ENCODE results near the gene NOTCH4. TPM values are rescaled to one million over a fixed set of nuclear protein-coding genes. Genes with fewer than 3 reads are reported as not detected.

Gene NOTCH4
- total RNA-seq, 1 donor from 2014 or later: 151 TPM

- H3K9me3 Mint-ChIP-seq (ENCODE audit: unreplicated experiment): no peaks in the 10 kb centered on the region
- H3K27me3 Mint-ChIP-seq (ENCODE audit: unreplicated experiment): peaks cover 13% of the 10 kb centered on the region
- peak within 1 kb of the TSS; percentile 99 for H3K4me3 Mint-ChIP-seq (ENCODE audit: unreplicated experiment)
- peak; percentile 83 for DNase-seq (ENCODE audit: low spot score)
- H3K36me3 Mint-ChIP-seq (ENCODE audit: low read depth, unreplicated experiment): peaks cover 17% of the 10 kb centered on the region
- no peak for TF ChIP-seq CTCF (IDR thresholded peaks at IDR 0.05; ENCODE audit: unreplicated experiment)
- H3K4me1 Mint-ChIP-seq (ENCODE audit: unreplicated experiment): peaks cover 38% of the 10 kb centered on the region
- peak within 1 kb of the TSS; percentile 94 for H3K27ac Mint-ChIP-seq (ENCODE audit: unreplicated experiment)
Measured at GRCh38 chr6:32153564-32154513, 70.0 kb downstream of the NOTCH4 start, which contains the start of gene PPT2. Gene PPT2, plus strand, starts transcription at chr6:32154141. Its CDS starts 454 bp downstream, at chr6:32154595.

- no peaks in the 10 kb centered on the region for H3K9me3 Mint-ChIP-seq (ENCODE audit: unreplicated experiment)
- peak overlapping the region; percentile 99 for H3K4me3 Mint-ChIP-seq (ENCODE audit: unreplicated experiment)
- DNase-seq (ENCODE audit: low spot score): no peak
- TF ChIP-seq CTCF (IDR thresholded peaks at IDR 0.05; ENCODE audit: unreplicated experiment): no peak
- H3K27me3 Mint-ChIP-seq (ENCODE audit: unreplicated experiment): peaks cover 18% of the 10 kb centered on the region
- H3K36me3 Mint-ChIP-seq (ENCODE audit: low read depth, unreplicated experiment): peaks cover 17% of the 10 kb centered on the region
- H3K27ac Mint-ChIP-seq (ENCODE audit: unreplicated experiment): peak overlapping the region; percentile 76
- peaks cover 43% of the 10 kb centered on the region for H3K4me1 Mint-ChIP-seq (ENCODE audit: unreplicated experiment)
Measured at GRCh38 chr6:32152769-32153563, 70.9 kb downstream of the NOTCH4 start.

- Mint-ChIP-seq H3K27ac (ENCODE audit: unreplicated experiment) (peak within 1 kb of the TSS; percentile 76), H3K4me3 (ENCODE audit: unreplicated experiment) (peak within 1 kb of the TSS; percentile 99), H3K4me1 (ENCODE audit: unreplicated experiment) (peaks cover 45% of the 10 kb centered on the region), H3K27me3 (ENCODE audit: unreplicated experiment) (peaks cover 18% of the 10 kb centered on the region), H3K9me3 (ENCODE audit: unreplicated experiment) (no peaks in the 10 kb centered on the region), H3K36me3 (ENCODE audit: low read depth, unreplicated experiment) (peaks cover 10% of the 10 kb centered on the region)
- no peak for TF ChIP-seq CTCF (IDR thresholded peaks at IDR 0.05; ENCODE audit: unreplicated experiment)
- DNase-seq (ENCODE audit: low spot score): no peak
Measured at GRCh38 chr6:32151863-32152768, 71.8 kb downstream of the NOTCH4 start, which contains the start of gene PRRT1. Gene PRRT1, minus strand, starts transcription at chr6:32151939. Its CDS starts 112 bp downstream, at chr6:32151827.

GRCh38 chr6:32151181-32151862 lies 72.5 kb downstream of the NOTCH4 start:
- Mint-ChIP-seq H3K4me1 (ENCODE audit: unreplicated experiment) (peaks cover 45% of the 10 kb centered on the region), H3K36me3 (ENCODE audit: low read depth, unreplicated experiment) (peaks cover 10% of the 10 kb centered on the region), H3K4me3 (ENCODE audit: unreplicated experiment) (peak overlapping the region; percentile 71), H3K27me3 (ENCODE audit: unreplicated experiment) (peaks cover 19% of the 10 kb centered on the region), H3K9me3 (ENCODE audit: unreplicated experiment) (no peaks in the 10 kb centered on the region), H3K27ac (ENCODE audit: unreplicated experiment) (peak overlapping the region; percentile 61)
- no peak for DNase-seq (ENCODE audit: low spot score)
- TF ChIP-seq CTCF (IDR thresholded peaks at IDR 0.05; ENCODE audit: unreplicated experiment): no peak
